NCI-H2196 (cell line): ENCODE data around the gene CTDSP2.
A peak's percentile ranks its signal among the peaks of the same experiment; 100 is the strongest.
"Not testable (repeated sequence)": the region's sequence is repeated elsewhere in the genome, so short reads cannot be mapped to it uniquely, and the experiment has no call there.

Experiments used
- DNase-seq: peaks from one replicate; lab custom pipeline; 2025; ENCODE audit not compliant: unreplicated experiment; lab: John Stamatoyannopoulos, UW

CTDSP2 gene

DNA sequence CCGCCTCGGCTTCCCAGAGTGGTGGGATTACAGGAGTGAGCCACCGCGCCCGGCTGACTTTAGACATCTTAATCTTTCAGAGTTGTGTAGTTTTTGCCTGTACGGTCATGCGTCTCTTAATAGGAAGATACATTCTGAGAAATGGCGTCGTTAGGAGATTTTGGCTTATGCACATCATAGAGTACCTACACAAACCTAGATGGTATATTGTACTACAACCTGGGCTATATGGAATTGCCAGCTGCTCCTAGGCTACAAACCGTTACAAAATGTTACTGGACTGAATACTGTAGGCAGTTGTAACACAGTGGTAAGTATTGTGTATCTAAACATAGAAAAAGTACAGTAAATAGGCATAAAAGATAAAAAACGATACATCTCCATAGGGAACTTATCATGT lies 62.7 kb downstream of the CTDSP2 start:
- no peak for DNase-seq

DNA sequence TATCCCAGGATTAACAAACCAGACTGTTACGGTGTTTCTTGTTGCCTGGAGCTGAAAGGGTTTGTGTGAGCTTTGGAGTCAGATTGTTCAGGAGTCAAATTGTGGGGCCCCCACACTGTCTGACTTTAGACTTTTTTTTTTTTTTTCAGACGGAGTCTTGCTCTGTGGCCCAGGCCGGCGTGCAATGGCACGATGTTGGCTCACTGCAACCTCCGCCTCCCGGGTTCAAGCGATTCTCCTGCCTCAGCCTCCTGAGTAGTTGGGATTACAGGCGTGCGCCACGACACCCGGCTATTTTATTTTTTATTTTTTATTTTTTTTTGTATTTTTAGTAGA lies 63.1 kb downstream of the CTDSP2 start:
- DNase-seq: no peak

DNA sequence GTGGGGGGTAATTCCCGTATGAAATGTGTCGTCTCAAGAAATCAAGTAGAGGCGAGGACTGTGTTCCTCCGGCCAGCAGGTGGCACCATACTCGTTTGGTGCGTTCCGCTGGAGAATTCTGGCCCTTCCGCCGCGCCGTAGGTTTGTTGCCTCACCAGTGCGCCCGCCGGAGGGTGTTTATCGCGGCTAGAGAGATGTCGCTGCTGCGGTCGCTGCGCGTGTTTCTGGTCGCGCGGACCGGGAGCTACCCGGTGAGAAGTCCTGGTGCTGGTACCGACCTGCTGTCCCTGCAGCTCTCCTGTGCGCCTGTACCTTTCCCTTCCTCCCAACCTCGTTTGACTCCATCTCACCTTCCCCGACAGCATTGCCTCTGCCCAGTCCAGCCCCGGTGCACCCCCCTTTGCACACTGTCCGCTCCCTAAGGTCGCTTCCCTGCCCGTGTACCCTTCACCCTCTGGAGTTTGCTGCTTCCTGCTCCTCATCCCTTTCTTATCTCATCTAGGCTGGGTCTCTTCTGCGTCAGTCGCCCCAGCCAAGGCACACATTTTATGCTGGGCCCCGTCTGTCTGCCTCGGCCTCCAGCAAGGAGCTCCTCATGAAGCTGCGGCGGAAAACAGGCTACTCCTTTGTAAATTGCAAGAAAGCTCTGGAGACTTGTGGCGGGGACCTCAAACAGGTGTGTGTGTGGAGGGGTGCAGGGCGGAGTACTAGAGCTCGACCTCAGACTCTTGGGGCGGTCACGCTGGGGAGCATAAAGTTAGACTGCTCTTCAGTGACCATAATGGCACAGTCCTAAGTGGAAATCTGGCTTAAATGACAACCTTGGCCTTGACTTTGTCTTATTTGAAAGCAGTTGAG lies 63.7 kb downstream of the CTDSP2 start, which contains the start of gene TSFM:
TSS of gene TSFM (plus strand) at position 180 of the 858 bp plus-strand sequence. CDS start at position 195, 15 bp downstream.
- peak; percentile 97 for DNase-seq

DNA sequence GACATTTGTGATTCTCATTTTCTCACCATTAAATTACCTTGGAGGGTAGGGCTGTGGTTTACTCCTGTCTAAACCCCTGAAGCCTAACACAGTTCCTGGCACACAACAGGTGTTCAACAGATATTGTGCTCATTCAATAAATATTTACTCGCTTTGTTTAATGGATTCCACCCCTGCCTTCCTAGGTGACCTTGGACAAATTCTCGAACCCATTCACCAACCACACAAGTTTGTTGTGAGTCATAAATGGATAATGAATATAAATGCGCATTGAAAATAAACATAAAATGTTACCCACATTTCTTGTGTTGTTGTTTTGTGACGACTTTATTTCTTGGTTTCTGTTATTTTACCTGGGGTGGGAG lies 64.3 kb downstream of the CTDSP2 start:
- DNase-seq: no peak

DNA sequence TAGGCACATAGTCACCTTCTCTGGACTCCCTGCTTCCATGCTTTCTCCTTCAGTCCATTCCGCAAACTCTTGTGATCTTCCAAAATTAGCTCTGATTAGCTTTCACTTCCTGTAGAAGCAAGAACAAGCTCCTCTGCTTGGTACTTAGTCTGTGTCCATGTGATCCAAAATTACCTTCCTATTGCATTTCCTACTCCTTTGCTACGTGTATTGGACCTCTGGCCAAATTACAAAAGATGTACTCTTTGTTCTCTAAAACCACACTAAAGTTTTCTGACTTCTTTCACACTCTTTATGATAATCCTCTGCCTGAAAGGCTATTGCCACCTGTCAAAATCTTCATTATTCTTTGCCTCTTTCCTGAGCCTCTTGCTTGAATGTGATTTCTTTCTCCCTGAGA lies 64.7 kb downstream of the CTDSP2 start:
- DNase-seq: no peak

DNA sequence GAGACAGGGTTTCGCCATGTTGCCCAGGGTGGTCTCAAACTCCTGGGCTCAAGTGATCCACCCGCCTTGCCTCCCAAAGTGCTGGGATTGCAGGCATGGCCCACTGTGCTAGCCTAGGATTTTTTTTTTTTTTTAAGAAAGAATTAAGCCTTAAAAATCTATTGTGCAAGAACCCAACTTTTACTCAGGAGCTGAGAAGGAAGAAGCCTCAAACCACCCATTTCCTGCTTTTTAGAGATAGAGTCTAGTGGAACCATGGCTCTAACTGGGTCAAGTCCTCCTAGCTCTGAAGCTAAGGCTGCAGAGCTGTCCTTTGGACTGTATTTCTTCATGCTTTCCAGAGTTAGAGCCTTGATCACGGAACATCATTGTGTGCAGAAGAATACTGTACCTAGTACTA lies 65.3 kb downstream of the CTDSP2 start:
- DNase-seq: no peak

DNA sequence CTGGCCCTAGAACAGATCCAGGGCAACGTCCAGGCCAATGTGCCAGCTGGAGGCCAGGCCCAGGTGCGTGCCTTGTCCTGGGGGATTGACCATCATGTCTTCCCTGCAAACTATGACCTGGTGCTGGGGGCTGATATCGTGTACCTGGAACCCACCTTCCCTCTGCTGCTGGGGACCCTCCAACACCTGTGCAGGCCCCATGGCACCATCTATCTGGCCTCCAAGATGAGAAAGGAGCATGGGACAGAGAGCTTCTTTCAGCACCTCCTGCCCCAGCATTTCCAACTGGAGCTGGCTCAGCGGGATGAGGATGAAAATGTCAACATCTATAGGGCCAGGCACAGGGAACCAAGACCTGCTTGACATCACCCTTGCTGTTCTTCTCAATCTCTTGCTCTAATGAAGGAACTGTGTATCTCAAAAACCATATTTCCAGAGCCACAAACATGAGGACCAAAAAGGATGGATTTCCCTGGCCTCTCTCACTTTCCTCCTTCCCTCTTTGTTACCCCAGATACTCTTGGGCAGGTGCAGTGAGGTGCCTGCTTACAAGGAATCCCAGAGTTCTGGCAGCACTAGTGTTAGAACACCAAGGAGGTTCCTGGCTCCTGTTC lies 66.1 kb downstream of the CTDSP2 start:
- DNase-seq: no peak

DNA sequence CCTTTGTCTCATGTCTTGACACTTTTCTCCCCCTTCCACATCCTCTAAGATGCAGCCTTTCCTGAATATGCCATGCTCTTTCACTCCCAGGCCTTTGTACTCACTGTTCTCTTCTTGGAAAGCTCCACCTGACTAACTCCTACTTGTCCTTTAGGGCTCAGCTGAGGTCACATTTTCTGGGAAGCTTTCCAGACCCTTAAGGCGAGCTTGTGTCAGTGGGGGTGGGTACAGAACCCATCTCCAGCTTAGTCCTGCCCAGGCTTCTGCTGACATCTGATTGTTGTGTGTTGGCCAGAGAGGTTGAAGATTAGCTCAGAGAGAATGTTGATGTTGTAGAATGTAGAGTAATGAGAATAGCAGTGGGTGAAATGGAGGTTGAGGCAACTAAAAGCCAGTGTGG lies 66.8 kb downstream of the CTDSP2 start:
- DNase-seq: no peak

DNA sequence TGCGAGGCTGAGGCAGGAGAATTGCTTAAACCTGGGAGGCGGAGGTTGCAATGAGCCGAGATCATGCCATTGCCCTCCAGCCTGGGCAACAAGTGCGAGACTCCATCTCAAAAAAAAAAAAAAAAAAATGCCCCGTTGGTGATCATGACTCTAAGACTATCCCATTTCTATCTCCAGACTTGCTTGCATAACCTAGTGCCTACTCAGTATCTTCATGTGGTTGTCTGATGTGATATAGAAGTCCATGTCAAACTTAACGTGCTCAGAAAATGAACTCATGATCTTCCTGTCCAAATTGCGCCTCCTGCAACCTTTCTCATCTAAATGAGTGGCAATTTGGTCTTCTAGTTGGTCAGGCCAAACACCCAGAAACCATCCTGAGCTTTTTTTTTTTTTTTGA lies 68.6 kb downstream of the CTDSP2 start:
- no peak for DNase-seq

DNA sequence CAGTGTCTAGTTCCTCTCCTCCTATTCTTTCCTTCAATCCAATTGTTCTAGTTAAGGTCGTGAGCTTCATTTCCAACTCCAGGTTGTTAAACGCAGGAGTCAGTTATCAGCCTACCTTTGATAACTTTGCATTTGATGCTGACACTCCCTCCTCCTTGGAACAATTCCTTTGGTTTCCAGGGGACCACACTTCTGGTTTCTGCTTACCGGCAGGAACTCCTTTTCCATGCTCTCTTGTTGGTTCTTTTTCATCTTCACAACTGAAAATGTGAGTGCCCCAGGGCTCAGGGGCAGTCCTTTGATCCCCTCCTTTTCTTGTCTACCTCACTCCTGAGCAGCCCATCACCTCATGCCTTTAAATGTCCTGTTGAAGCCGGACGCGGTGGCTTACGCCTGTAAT lies 69.2 kb downstream of the CTDSP2 start:
- DNase-seq: no peak

DNA sequence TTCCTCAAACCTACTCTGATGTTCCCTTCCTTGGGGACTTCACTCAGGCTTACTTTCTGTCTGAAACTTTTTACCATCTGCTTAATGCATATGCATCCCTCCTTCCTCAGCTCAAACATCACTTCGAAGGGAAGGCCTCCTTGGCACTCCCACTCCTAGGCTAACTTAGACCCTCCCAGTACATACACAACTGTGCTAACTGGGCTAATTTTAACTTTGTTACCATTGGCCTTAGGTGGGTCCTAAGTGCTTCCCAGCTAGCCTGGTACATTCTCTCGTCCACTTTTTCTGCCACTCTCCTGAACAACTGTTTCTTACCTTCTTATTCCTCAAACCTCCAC lies 70.3 kb downstream of the CTDSP2 start:
- DNase-seq: no peak

DNA sequence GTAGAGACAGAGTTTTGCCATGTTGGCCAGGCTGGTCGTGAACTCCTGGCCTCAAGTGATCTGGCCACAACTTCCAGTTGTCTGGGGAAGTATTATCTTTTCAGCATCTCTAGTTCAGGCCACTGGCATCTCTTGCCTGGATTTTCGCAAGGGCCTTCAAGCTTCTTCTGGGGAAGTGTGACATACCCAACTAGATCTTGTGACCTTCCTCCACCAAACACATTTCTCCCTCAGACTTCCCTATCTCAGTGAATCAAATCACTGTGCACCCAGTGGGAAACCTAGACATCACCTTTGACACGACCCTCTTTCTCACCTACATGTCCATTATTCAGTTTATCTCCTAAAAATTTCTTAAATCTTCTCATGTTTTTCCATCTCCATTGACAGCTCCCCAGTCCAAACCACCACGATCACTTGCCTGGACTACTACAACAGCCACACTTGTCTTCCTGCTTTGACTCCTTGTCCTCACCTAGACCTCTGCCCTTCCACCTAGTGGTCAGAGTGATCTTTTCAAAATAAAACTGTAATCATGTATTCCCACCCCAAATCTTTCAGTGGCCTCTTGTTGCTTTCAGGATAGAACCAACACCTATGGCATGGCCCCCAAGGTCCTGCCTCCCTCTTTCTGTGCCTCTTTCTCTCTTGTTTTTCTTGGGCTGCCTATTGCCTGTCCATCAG lies 70.8 kb downstream of the CTDSP2 start:
- DNase-seq: no peak

DNA sequence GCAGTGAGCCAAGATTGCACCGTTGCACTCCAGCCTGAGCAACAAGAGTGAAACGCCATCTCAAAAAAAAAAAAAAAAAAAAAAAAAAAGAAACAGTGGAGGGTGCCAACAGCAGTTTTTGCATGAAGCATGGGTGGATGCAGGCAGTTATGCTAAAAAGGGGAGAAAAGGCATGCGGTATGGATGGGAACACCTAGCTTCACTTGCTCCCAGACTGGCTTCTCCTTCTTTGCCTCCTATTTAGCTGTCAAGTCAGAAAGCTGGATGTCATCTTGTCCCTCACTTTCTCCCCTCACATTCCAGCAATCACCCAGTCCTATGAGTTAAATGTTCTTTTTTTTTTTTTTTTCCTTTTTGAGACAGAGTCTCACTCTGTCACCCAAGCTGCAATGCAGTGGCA lies 71.5 kb downstream of the CTDSP2 start:
- DNase-seq: no peak

DNA sequence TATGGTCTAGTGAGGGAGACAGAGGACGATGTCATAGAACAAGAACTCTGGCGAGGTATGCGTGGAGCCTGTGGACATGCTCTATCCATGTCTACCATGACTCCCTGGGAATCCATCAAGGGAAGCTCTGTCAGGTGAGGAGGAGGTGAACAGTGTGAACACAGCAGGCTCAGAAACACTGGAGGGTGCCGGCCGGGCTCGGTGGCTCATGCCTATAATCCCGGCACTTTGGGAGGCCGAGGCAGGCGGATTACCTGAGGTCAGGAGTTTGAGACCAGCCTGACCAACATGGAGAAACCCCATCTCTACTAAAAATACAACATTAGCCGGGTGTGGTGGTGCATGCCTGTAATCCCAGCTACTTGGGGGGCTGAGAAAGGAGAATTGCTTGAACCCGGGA lies 71.9 kb downstream of the CTDSP2 start:
- not testable (repeated sequence) for DNase-seq

DNA sequence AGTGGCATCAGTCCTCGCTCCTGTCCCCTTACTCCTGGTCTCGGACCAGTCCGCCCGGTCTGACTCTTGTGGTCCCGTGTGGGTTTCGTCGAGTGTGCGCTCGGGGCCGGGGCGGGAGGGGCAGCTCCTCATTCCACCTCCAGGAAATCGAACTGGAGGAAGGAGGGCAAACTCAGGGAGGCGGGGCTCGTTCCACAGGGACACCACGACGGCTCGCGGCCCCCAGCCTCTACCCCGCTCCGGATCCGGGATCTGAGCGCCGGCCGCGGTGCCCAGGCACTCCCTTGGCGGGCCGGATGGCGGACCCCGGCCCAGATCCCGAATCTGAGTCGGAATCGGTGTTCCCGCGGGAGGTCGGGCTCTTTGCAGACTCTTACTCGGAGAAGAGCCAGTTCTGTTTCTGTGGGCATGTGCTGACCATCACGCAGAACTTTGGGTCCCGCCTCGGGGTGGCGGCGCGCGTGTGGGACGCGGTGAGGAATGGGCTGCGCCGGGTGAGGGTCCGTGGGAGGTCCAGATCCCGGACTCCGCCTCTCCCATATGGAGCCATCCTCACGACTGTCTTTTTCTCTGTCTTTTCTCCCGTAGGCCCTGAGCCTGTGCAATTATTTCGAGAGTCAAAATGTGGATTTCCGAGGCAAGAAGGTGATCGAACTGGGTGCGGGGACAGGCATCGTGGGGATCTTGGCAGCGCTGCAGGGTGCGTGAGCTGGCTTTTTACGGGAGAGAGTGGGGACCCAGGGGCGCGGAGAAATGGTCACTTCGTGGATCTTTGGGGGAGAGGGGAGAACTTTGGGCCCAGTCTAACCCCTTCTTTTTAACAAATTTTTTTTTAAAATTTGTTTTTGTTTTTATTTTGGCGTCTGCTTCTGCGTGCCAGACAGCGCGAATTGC lies 73.9 kb downstream of the CTDSP2 start, which contains the start of gene EEF1AKMT3:
TSS of gene EEF1AKMT3 (plus strand) at position 186 of the 894 bp plus-strand sequence. CDS start at position 297, 111 bp downstream.
- DNase-seq: peak; percentile 45

DNA sequence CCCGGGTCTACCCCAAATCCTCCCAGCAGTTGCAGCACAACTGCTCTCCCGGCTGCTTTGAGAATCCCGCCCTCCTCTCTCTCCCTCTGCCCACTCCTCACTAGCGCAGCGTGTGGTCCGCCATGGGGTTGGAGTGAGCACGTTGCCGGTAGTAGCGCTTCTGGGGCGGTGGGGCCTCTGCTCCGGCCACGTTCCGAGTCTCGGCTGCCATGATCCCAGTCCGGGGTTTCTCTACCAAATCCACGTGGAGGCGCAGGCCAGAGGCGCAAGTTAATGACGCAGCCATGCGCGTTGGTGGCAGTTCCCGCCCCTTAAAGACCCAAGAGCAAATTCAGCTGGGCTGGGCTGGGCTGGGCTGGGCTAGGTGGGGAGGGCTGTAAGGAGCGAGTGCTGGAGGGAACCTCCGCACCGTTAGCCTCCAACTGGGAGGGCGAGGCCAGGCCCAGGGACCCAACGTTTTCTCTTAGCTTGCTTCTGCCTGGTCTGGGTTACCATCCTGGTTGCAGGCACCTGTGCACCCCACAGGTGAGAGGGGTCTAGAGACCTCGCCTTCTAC lies 74.6 kb downstream of the CTDSP2 start, which contains the start of gene METTL1:
TSS of gene METTL1 (minus strand) at position 233 of the 556 bp plus-strand sequence. CDS start at position 211, 22 bp downstream.
- DNase-seq: peak; percentile 95

DNA sequence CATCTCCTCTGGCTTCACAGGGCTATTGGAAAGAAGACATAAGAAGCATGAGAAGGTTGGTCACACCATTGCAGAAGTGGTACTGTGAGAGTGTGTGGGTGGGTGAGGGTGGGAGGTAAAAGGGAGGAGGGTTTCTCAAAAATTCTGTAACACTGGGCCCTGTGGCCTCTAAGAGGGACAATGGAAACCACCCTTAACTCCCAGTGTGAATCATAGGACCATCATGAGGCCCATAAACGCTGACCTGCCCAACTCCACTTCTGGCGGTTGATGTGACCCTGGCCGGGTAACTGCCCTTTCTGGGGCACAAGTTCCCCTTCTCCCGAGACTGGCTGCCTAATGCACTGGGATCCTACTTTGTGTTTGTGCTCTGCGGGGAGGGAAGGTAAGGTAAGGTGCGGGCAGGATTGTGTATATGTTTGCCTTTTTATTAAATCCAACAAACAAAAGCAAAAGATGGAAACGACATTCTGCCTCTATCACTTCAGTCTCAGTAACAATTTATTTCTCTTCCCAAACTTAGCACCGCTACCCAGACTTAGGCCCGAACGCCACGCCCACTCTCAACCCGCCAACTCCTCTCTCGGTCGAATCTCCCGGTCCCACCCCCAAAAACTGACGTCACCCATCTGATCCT lies 75.2 kb downstream of the CTDSP2 start:
- peak; percentile 91 for DNase-seq

DNA sequence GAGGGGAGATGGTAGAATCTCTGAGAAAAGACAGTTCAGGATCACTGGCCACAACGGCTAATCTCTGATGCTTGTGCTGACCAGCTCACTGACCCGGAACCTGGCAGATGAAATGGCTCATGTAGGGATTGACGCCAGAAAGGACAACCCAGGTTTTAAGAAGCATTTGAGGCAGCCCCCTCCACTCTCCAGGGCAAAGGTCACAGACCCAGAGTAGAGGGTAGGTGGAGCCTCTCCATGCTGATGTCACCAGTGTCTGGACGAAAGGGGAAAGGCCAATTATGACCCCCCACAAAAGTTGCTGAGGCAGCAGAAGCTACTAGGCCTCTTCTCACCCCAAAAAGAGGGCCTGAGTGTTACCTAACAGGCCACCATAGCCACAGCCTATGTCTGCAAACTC lies 75.8 kb downstream of the CTDSP2 start:
- DNase-seq: no peak
